Sigmoid colon (tissue), 4 donors: ENCODE results near the gene SOBP.

Experiments used
- CTCF ChIP-seq, 4 experiments: fragments of 450-650 bp in 3 of 4; fragments of 200-600 bp in 1 of 4; IDR thresholded peaks; one replicate each; pipeline ENCODE4 v1.5.1; 2016 to 2019; ENCODE audit warnings: antibody characterized with exemption in 4 of 4, mild to moderate bottlenecking in 3 of 4, moderate library complexity in 2 of 4
- POLR2A ChIP-seq, 2 donors: fragments of 450-650 bp; IDR thresholded peaks; one replicate each; pipeline ENCODE4 v1.6.1; 2016; ENCODE audit warnings: antibody characterized with exemption in 2 of 2, mild to moderate bottlenecking in 2 of 2, moderate library complexity in 2 of 2
- POLR2AphosphoS5 ChIP-seq, 4 donors: sonication (generic); formaldehyde crosslinking; IDR thresholded peaks; one replicate each; pipeline ENCODE4 v1.6.1; 2017; ENCODE audit warnings: antibody characterized with exemption in 4 of 4

GRCh38 chr6:107479089-107479690 is 10.7 kb upstream of the SOBP start:
- TF ChIP-seq CTCF (IDR thresholded peaks at IDR 0.05) (no peak), POLR2A (IDR thresholded peaks at IDR 0.05) (no peak), POLR2AphosphoS5 (IDR thresholded peaks at IDR 0.05) (no peak)
